ENCODE data around the gene ENPEP.

DNA sequence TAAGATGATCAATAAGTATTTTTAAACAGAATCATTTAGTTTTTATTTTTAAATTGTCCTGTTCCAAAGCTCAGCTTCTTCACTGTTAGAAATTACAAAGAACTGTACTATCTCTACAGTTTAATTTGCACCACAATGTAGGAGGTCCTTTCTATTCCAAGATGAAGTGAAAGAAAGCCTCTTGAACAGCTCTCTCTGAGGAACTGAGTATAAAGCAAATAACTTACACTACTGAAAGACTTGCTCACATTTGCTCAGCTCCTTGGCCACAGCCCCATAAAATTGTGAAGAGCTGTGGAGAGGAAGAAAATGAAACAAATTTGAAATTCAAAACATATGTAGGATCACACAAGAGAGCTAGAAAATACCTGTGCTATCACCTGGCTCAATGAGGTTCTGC, 68.6 kb downstream of the ENPEP start:
- TF ChIP-seq CTCF (optimal IDR thresholded peaks at IDR 0.05 in 1 of 3, IDR thresholded peaks at IDR 0.05 in 1 of 3, conservative IDR thresholded peaks at IDR 0.05 in 1 of 3; ENCODE audit: extremely low read depth in 1 of 3, insufficient read depth in 2 of 3, low read length in 3 of 3) (no peak), EZH2 (IDR thresholded peaks at IDR 0.05; ENCODE audit: low read length) (no peak)
